GM19372 (cell line): ENCODE results near the gene ADGRF1.
"Not testable (repeated sequence)": the region's sequence is repeated elsewhere in the genome, so short reads cannot be mapped to it uniquely, and the experiment has no call there.

Experiments used
- ATAC-seq: cut with Tn5 transposase; IDR thresholded peaks from one replicate; pipeline ENCODE4 v1.9.1; 2021; ENCODE audit warnings: mild to moderate bottlenecking, low read depth, moderate library complexity; ENCODE audit not compliant: unreplicated experiment

ADGRF1 gene

DNA sequence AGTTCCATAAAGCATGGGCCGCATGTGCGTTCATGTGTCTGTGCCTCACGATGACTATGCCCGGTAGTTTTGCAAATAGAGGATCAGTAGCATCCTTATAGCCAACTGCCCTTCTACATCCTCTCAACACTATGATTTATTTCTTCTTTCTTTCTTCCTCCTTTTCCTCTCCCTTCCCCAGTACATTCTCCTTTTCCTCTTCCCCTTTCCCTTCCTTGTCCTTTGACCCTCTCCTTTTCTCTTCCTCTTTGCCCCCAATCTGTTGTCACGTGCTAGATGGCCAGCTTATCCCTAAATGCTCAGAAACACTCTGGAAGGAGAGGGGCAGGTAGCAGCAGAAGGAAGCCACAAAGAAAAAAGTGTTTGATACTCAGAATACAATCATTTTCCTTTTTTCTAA lies 20.2 kb upstream of the ADGRF1 start:
- ATAC-seq = no peak

GRCh38 chr6:47061309-47062300 lies 19.5 kb upstream of the ADGRF1 start:
- no peak for ATAC-seq

- no peak for ATAC-seq
These were observed 17.2 kb upstream of the ADGRF1 start for GRCh38 chr6:47059216-47059885.

DNA sequence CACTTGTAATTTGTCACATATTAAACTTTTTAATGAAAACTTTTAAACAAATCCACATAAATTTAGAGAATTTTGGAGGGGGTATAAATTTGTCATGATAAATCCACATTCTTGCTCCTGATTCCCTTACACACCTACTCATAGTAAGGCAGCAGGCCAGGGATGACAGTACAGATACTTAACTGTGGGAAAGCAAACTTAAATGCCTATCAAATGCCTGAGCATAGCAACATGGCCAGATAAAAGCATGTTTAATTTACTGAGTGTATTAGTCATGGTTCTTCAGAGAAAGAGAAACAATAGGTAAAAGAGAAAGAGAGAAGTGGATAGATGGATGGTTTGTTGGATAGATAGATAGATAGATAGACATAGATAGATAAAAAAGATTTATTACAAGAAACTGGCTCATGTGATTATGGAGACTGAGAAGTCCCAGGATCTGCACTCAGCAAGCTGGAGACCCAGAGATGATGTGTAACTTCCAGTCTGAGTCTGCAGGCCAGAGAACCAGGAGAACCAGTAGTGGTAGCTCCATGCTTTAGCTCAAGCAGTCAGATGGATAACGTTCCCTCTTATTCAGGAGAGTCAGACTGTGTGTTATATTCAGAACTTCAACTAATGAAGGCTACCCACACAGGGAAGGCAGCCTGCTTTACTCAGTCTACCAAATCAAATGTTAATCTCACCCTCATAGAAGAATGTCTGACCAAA lies 15.9 kb upstream of the ADGRF1 start:
- no peak for ATAC-seq

GRCh38 chr6:47056832-47057231 lies 14.7 kb upstream of the ADGRF1 start:
- ATAC-seq = no peak

DNA sequence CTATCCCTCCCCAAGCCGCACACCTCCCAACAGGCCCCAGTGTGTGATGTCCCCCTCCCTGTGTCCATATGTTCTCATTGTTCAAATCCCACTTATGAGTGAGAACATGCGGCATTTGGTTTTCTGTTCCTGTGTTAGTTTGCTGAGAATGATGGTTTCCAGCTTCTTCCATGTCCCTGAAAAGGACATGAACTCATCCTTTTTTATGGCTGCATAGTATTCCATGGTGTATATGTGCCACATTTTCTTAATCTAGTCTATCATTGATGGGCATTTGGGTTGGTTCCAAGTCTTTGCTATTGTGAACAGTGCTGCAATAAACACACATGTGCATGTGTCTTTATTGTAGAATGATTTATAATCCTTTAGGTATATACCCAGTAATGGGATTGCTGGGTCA lies 12.2 kb upstream of the ADGRF1 start:
- not testable (repeated sequence) for ATAC-seq

DNA sequence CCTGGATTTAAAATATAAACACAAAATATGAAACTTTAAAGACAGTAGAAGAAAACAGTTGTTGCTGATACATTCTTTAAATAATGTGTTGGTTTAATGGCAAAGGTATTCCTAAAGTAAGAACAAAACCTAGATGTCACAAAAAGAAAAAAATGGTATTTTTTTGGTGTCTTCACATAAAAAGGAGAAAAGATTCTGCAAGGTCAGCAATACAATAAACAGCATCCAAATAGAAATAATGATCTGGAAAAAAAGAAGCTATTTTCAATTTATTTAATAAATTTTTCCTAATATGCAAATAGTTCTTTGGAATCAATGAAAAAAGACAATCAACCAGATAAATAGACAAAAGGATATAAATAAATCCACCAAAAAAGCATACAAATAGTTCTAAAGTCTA lies 6.5 kb upstream of the ADGRF1 start:
- ATAC-seq = no peak

DNA sequence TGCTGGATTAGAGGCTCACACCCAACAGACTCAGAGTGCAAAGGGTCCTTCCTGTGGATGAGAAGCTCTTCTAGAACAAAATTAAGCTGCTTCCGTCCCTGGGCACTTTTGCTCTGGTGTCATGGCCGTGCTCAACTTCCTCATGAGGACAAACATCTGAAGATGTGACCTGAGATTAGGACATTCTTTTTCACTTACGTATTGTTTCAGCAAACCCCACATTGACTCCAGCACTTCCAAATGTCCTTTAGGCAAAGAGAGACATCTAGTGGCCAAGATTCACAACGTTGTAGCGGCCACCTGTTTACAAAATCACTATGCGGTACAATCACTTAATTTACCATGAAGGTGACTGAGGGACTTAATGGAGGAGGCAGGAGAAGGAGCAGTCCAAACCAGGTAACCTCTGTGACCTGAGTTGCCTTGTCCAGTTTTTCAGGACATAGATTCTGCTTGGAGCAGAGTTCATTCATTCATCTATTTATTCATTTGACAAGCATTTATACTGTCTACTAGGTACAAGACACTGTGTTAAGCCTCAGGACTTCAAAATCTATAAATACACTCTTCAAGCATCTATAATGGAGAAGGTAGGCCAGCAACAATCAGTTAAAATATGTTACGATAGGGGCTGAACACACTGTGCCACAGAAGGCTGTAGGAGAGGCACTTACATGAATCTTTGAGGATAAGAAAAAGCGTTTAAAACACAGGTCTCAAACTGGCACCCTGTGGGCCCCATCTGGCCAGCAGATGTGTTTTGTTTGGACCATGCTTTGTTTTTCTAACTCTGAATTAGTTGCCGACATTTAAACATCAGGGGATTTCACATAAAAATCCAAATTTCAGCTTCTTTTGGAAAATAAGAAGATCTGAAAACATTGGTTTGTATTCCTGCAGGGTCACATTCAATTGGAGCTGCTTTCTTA lies 5.6 kb upstream of the ADGRF1 start:
- ATAC-seq = peak; percentile 77

GRCh38 chr6:47047097-47047478 lies 5.0 kb upstream of the ADGRF1 start:
- no peak for ATAC-seq

DNA sequence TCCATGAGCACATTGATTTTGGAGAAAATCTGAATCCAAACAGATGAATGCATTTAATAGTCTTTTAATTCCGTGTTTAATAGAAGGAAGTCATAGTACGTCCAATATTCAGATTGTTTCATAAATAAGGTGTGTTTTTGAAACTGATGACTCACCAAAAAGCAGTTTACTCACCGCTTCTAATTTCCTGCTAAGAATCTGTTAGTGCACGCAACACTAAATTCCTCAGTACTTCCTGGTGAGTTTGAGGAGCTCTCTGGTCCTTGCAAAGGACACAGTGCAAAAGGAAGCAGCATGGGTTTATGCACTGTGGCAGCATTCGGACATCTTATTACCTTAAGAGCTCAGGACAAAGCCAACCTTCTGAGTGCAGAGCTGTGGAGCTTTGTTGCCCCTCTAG lies 2.3 kb upstream of the ADGRF1 start:
- ATAC-seq = no peak

DNA sequence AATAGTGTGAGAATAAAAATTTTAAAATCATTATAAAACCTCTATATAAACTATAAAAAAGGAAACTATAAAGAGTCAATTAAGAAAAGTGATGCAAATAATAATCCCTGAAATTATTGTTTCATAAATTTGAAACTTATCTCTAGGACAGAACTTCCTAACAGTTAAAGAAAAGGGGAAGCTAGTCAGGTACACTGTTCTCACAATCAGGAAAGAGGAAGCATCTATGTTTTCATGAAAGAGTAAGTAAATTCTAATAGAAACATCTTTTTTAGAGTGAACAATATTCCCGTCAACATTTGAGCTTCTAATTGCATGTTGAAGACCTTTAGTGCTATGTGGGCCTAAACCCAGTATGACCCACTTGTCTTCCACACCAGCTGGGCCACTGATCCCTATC lies 1.2 kb upstream of the ADGRF1 start:
- no peak for ATAC-seq

DNA sequence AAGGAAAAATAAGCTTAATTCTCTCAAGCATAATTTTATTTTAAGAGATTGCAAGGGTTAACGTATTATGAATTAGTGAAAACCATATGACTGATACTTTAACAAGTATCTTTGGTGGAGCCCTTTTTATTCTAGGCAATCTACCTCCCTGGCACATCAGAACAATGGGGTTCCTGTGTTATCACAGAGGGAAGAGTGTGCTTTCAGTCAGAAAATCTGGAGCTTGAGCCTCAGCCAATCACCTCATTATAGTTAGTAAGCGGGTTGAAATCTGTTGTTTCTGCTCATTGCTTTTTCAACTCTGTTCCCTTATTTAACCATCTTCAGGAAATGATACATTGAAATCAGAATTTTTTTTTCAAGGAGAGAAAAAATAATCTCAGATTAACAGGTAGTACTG lies 391 bp downstream of the ADGRF1 start:
- no peak for ATAC-seq

DNA sequence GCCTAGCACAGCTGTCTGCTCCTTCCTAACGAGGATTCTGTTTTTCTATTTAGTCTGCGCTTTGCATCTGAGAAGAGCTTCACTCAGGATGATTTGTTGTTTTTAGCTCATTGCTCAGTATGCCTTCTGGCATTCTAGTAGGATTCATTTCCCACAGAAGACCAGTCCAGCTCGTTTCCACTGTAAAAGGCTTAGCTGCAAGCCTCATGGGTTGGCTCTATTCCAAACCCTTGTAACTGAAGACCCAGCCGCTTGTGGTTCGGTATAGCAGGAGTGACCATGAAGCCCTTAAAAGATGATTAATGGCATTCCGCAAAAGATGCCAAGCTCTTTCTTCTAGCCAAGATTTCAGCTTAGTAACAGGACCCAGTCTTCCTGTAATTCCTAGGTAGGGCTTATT lies 7.2 kb downstream of the ADGRF1 start:
- ATAC-seq = no peak

GRCh38 chr6:47034421-47034820 lies 7.7 kb downstream of the ADGRF1 start:
- no peak for ATAC-seq

GRCh38 chr6:47032974-47033765 lies 9.0 kb downstream of the ADGRF1 start:
- no peak for ATAC-seq

DNA sequence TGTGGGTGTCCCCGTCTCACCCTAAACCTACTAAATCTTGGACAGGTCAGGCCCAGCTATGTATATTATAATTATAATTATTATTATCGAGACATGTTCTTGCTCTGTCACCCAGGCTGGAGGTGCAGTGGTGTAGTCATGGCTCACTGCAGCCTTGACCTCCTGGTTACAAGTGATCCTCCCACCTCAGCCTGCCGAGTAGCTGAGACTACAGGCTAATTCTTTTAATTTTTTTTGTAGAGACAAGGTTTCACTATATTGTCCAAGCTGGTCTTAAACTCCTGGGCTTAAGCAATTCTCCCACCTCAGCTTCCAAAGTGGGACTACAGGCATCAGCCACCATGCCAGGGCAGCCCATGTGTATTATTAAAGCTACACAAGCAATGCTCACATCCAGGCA lies 10.5 kb downstream of the ADGRF1 start:
- no peak for ATAC-seq

GRCh38 chr6:47029865-47030561 lies 12.1 kb downstream of the ADGRF1 start:
- ATAC-seq = no peak

DNA sequence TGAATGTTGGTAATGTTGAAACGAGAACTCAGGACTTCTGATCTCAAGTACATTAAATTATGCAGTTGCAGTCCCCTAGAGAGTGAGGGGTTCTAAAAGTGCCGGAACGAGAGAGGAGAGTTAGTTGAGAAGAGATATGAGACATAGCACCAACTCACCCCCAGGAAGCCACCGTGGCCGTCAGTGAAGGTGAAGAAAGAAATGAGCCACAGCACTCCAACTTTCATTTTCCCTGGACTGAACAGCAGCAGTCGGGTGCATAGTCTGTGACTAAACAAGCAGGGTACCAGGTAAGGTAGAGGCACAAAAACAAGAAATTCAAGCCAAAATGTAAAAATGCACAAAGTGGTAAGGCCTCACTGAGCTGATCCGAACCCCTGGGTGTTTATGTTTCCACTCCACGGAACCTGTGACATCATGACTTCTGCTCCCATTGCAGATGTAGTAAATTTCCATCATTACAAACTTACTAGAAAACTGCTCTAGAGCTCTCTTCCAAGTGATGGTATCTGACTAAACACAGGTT lies 13.2 kb downstream of the ADGRF1 start:
- no peak for ATAC-seq

DNA sequence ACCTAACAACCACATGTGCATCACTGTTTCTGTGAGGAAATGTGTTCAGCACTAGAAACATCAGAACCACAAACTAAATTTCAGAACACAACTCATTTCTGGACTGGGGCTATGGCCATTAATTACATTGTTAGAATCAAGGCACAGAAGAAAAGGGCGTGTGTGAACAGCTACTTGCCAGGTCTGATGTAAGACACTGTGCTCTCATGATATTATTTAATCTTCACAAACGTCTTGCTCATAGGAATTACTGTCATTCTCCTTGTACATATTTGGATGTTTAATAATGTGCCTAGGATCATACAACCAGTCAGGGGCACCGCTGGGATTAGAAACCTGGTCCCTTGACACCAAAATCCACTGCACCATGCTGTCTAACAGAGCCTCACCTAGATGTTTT lies 14.8 kb downstream of the ADGRF1 start:
- no peak for ATAC-seq
